NCI-H2029 treated with DMSO at 0.1 percent for 48 hours (cell line): Measurements from ENCODE around the gene SWI5.

ENCODE experiments used
- DNase-seq: peaks from one replicate; lab custom pipeline; 2025; lab: John Stamatoyannopoulos, UW

The SWI5 gene

DNA sequence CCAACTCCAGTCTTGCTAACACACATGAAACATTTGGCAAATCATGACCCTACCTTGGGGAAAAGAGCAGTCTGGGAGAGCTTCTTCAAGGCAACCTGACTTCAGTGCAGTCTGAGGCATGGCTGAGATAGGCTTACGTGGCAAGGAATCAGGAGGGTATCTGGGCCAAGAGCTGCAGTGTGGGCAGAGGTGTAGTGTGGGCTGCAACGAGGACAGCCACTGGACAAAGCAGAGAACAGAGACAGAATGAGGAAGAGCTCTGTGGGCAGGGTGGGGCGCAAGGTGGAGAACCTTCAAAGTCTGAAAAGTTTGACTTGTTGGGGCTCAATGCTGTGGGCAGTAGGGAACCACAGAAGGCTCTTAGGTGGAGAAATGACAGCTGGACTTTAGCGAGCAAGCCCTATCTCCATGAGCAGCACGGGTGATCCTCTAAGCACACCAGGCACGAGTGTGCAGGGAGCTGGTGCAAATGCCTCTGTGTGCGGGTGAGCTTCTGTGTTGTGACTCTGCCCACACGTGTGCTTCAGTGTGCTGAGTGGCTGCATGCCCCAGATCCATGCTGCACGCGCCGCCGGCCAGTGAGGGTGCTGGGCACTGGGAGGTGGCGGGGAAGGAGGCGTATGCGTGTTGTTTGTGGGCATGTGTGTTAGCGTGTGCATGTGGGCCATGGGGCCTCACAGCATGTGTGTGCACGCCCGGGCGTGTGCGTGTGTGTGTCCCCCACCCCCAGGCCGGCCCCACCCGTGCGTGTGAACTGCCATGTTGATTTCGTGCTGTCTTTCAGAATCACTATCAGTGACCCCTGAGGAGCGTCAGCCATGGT lies 23.5 kb upstream of the SWI5 start:
- DNase-seq, result no peak

DNA sequence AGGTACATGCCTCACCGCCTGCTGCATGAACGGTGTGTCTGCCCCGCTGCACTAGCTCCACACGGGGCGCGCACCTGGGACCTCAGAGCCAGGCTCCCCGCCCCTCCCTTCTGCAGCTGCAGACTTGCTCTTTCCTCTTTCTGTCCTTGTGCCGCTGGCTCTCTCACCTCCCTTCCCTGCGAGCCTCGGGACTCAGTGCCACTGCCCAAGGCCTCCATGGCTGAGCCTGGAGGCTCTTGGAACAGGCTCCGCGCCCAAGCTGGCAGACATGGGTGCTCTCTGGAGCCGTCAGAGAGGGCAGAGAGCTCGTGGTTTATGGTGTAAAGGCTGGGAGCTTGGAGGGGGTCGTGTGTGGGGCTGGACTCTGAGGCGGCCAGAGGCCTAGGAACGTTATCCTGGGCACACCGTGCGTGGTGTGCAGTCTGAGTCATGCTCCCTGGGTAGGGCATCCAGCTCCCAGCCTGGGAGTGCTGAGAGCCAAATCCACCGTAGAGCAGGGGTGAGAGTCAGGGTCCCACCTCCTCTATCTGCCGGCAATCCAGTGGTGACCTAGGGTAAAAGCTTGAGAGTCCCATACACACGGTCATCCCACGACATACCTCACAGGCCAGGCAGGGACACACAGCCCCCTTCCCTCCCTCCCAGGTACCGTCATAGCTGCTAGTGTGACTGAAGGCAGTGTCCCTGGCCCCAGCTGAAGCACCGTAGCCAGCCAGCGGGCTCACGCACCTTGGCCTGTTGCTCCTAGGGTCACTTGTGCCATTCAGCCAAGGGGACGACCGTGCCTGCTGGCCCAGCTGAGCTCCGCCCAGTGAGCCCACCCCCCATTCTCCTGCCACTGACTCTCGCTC lies 22.7 kb upstream of the SWI5 start:
- no peak for DNase-seq

DNA sequence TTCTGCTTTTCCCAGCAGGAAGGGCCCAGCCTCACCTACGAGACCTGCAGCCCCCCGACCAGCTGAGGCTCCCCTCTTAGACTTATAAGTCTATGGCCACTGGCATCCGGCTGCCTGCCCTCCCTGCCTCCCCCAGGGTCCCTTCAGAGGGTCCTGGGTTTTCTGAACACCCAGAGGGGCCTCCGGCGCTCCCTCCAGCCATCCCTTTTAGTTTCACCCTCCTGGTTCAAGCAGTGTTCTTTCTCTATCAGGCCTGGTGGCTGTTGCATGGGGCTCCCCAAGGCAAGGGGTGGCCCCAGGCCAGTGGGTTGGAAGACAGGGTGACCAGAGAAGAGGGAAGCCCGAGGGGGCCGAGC lies 22.1 kb upstream of the SWI5 start:
- DNase-seq, result no peak

DNA sequence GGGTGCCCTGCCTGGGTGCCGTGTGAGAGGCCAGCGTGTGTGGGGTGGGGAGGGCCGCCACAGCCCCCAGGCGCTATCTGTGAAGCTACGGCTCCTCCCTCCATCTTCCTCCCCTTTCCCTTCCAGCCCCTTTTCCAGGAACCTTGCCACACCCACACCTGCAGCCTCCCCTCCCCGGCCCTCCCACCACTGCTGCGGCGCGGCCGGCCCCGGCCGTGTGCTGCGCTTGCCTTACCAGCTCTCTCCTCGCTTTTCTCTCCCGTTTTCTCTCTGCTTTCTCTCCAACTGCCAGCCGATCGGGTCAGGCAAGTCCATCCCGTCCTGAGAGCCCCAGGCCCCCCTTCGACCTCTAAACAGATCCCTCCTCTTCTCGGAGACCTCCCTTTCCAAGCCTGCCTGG lies 21.7 kb upstream of the SWI5 start:
- no peak for DNase-seq

DNA sequence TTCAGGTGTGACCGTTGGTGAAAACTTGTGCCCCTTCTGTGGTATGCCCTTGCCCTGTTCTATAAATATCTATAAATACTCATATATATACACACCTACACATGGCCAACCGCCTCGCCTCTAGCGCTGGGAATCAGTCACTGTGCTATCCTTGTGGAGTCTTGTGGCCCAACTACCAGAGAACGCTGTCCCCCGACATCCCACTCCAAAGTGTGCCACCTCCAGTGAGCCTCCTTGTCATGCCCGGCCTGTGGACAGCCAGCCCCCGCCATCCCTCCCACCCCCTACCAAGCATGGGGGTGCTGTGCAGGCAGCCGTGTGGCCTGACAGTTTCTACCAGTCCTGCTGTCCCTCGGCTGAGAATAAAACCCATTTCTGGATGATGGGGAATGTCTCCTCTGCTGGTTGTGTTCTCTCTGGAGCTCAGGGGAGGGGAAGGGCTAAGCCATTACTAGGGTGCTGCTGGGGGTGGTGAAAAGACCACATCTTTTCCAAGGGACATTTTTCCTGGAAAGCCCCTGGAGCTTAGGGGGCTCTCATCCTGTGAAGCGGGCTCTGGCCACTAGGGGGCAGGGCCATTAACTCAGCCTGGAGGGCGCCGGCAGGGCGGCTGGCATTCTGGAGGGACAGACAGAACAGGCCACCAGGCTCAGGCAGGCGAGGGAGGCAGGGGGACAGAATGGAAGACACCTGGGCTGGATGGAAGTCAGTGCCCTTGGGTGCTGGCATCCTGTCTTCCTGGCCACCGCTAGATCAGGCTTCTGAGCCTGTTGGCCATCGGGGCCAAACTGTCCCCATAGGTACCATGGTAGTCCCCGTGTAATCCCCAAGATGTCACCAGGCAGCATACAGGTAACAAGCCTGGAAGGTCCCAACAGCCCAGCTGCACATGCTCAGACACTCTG lies 21.0 kb upstream of the SWI5 start:
- no peak for DNase-seq

DNA sequence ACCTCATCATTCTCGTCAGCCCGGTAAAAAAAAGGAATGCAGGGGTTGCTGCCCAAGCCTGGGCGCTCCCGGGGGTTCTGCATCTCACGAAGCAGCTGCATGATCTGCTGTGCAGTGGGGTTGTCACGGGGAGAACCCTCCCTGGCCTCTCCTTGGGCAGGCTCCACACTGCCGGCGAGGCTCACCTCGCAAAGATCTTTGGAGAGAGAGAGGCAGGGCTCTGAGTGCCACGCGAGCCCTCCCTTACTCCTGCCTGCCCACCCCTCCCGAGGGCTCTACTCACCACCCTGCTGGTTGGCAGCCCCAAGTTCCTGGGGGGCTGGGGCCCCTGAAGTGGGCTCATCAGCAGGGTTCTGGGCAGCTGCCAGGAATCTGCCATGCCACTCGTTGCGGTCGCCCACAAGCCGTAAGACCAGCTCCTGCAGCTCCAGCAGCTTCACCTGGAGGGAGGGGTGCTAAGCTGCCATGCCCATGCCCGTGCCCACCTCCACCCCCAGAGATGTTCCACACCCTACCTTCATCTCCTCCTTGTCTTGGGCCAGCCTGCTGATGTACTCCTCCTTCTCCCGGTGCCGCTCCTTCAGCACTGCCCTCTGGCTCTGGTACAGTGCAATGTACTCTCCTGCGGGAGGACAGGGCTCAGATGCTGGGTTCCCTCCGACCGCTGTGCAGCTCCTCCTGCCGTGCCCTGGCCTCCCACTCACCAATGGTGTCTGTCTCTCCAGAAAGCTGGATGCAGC lies 18.8 kb upstream of the SWI5 start:
- no peak for DNase-seq

DNA sequence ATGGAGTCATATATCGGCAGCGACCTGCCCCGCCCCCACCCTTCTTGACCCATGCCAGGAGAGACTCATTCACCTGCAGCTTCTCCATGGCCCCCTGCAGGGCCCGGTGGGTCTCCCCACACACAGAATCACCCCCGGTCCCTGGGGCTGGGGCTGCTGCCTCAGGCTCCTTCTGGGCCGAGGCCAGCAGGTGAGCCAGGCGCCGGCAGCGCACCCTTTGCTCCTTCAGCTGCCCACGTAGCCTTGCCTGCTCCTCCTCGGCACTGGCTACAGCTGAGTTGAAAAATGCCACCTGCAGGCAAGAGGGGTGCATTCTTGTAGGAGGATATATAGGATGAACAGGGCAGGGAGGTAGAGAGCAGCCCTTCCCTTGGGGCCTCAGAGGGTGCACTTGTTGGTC lies 18.2 kb upstream of the SWI5 start:
- DNase-seq, result no peak

DNA sequence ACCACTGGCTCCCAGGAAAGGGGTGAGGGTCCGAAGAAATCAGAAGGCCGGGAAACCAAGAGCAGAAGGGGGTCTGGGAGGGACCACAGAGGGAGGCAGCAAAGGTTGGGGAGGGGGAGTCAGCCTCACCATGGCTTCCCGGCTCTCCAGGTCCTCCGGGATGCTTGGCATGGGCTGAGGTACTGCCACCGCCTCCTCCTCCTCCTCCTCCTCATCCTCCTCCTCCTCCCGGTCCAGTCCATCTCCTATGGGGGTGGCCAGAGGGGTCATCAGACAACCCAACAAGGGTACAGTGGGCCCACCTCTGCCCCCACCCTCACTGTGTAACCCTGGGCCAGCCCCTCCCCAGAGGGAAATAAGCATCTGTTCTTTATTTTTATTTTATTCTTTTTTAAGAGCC lies 17.8 kb upstream of the SWI5 start:
- no peak for DNase-seq

DNA sequence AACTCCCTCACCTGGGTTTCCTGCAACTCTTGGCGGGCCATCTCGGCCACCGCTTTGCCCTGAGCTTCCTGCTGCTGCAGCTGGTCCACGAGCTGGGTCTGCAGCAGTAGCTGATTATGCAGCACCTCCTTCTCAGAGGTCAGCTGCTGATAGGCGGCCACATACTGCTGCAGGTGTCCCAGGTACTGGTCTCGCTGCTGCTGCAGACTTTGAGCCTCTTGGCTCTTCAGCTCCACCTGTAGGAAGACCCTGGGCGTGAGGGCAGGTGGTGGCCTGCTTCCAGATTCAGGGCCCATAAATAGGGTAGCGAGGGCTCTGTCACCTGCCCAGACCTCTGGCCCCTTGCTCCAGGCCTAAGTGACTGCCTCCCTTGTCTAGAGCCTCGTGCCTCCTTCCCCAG lies 16.9 kb upstream of the SWI5 start:
- DNase-seq, result no peak

DNA sequence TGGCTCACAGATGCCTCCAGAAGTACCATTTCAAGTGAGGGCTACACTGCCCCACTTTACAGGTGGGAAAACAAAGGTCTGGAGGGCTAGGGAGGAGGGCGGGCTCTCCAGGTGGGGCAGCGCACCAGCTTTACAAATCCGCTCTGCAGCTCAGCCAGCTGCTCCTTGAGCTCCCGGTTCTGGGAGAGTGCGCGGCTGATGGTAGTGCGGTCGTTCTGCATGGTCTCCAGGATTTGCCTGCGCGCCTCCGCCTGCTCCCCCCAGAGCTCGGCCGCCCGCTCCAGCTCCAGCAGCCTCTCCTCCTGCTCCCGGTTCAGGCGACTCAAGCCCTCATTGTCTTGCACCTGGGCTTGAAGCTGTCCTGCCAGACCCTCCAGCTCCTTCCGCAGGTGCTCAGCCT lies 15.7 kb upstream of the SWI5 start:
- no peak for DNase-seq

DNA sequence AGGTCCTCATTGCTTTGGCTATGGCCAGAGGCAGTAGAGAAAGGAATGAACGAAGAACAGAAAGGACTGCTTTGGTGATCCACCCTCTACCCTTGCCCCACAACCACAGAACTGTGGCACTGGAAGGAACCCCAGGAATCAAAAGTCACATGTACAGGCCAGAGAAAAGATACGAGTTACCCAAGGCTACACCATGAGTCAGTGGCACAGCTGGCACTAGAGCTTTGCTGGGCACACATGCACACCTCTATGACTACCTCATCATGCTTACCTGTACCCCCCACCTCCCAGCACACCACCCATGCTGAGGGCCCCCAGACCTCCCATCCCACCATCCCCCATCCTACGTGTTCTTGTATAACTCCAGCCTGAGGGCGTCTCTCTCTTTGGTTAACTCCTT lies 13.4 kb upstream of the SWI5 start:
- no peak for DNase-seq

DNA sequence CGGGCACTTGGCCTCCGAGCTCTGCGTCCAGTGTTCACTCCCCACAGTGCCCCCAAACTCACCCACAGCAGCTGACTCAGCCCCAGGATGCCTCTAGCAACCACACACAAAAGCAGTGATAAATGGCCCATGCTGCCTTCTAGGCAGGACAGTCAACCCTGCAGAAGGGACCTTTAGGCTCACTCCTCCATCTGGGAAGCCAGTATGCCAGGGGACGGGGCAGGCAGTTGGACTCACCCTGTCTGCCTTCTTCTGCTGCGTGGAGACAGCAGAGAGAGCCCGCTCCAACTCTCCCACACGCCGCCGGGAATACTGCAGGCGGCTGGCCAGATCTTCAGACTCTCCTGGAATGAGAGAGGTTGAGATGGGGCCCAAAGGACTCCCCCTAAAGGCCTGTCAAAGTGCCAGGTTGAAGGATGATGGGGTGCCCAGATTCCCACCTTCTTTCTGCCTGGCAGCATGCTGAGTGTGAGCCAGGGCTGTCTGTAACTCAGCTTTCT lies 10.7 kb upstream of the SWI5 start:
- DNase-seq, result no peak

DNA sequence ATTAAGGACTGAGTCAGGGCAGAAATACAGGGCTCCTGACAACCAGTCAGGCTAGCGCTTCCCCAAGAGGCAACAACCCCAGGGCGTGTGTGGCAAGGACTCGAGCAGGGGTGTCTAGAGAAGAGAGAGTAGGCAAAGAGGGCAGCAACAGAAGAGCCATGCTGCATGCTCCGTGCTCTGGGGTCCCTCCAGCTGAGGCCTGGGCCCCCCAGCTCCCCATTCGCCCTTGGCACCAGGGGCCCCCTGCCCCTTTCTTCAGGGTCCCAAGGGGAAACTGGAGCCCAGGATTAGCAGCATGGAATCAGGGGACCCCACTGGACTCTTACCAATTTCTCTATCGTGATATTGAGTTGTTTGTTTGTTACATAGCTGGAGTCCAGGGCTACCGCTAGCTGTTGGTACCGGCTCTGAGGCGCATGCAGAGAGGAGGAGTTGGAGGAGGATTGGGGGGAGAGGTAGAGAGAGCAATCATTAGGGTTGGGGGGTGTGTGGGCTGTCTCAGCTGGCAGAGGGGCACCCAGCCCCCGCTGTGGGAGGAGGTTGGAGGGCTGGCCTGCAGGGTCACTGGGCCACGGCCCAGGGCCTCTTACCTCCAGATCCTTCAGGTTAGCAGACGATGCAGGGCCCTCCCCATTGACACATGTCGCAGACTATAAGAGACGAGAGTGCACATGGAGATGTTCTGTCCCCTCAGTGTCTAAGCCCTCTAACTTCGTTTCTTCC lies 9.0 kb upstream of the SWI5 start:
- no peak for DNase-seq

DNA sequence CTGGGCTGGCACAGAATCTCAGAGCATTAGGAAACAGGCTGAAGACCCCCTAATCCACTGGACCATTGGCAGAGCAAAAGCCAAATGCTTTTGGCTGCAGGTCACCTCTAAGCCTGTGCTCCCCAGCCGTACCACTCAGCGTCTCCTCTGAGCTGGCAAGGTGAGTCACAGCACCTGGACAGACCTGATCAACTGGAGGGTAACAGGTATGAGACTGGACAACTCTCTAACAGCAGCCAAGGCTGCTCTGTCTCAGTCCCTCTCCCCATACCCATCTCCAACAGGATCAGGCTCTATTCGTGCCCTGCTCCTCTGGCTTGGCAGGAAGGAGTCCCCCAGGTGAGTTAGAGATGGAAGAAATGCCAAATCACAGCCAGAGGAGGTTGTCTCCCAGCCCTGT lies 5.0 kb upstream of the SWI5 start:
- no peak for DNase-seq

DNA sequence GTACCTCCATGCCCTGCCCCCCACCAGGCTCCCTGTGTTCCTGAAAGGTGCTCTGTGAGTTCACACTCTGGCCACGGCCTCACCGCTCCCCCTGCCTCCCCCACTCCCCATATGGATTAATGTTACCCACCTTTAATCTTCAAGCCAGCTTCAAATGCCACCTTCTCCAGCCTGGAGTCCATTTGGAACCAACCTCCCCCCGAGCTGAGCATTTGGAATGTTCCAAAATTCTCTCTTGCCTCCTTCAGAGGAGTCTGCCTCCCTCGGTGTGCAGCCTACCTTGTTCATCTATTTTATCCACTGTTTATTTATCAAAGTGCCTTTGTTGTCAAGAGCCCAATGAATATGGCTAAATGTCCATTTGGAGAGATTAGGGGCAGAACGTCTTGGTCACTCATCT lies 4.6 kb upstream of the SWI5 start:
- DNase-seq, result no peak

DNA sequence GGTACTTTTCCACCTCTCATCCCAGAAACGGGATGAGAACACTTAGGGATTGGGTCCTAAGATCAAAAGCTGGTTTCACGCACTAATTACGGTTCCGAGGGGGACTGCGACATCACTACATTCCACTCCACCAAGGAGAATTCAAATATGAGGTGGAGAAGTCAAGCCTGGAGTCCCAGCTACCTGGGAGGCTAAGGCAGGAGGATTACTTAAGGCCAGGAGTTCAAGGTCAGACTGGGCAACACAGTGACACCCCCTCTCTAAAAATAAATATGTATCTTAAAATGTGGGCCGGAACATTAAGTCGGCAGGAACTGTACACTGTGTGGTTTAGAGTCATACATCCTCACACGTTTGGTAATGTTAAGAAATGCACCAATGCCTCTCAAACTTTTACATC lies 1.8 kb upstream of the SWI5 start:
- no peak for DNase-seq

DNA sequence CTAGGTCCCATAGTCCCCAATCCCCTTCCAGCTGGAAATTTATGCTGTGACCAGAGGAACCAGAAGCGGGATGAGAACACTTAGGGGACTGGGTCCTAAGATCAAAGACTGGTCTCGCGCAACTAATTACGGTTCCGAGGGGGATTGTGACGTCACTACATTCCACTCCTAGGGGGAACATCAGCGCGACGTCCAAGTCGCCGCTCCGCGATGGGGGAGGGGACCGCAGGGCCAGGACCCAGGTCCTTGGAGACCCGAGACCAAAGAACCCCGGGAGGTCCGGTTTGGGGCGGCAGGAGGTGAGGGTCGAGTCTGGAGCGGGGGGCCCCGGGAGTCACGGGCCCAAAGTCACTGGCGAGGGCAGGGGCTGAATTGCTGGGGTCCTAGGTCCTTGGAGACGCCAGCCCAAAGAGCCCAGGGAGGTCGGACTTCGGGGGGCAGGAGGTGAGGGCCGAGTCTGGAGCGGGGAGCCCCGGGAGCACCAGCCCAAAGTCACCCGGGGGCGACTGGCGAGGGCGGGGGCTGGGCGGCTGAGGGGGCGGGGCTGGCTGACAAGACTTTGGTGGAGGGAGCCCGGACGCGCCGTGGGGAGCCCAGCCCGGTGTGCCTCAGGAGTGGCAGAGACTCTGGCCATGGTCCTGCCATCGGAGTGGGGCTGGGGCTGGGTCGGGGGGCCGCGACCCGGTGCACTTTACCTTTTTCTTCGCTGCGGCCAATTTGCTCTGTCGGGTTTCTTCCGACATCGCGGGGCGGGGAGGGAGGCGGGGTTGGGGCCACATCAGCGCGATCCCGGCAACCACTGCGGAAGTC lies 673 bp upstream of the SWI5 start, which contains the start of gene GOLGA2:
TSS of gene GOLGA2 (minus strand) at position 810 of the 810 bp plus-strand sequence. CDS start at position 779, 31 bp downstream.
- DNase-seq, result no peak

DNA sequence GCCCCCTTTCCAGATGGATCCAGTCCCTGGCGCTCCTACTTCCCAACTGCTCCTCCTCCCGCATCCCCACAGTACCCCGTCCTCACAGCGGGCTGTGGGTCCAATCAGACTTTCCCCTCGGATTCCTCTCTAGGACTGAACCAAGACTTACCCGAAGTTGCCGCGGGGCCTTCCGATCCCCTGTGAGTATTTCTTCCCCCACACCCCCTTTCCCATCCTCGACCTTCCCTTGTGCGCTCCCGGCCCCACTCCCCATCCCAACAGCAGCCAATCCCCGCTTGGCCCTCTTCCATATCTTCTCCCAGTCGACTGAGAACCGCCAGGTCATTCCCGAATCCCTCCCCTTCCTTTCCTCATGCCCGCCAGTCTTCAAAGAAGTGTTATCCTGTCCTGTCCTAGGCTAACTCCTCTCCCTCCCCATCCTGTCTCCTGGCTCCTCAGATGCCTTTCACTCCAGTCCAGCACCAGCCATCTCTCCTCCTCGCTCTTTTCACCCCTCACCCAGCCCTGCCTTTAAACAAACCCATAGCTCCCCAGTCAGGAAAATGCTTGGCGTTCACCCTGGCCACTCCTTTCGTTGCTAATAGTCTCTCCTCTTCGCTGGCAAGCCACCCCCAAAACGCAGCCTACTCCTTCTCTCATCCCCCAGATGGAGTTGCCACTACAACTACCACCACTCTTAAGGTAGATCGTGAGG lies 646 bp downstream of the SWI5 start:
- DNase-seq, result no peak
